OCI-M1 (cell line): ENCODE data around the gene CR1.
A peak's percentile ranks its signal among the peaks of the same experiment; 100 is the strongest.

ENCODE experiments used
- DNase-seq: peaks from one replicate; lab custom pipeline; 2025; lab: John Stamatoyannopoulos, UW

CR1 gene

GRCh38 chr1:207495801-207496792 is at the start of gene CR1:
Gene CR1, plus strand, starts transcription at chr1:207496157. Its CDS starts 111 bp downstream, at chr1:207496268.
- peak; percentile 87 for DNase-seq

- DNase-seq = no peak
Measured at GRCh38 chr1:207453710-207454045, 42.3 kb upstream of the CR1 start.

GRCh38 chr1:207454046-207454964 is 41.7 kb upstream of the CR1 start, which contains the start of gene CR2:
Gene CR2, plus strand, starts transcription at chr1:207454328. Its CDS starts 91 bp downstream, at chr1:207454419.
- peak; percentile 85 for DNase-seq

GRCh38 chr1:207455183-207455754 is 40.7 kb upstream of the CR1 start:
- DNase-seq = peak; percentile 49

GRCh38 chr1:207458414-207458813 is 37.5 kb upstream of the CR1 start:
- peak; percentile 34 for DNase-seq

- DNase-seq = no peak
Measured at GRCh38 chr1:207459008-207459407, 36.9 kb upstream of the CR1 start.

- no peak for DNase-seq
Measured at GRCh38 chr1:207461649-207462048, 34.3 kb upstream of the CR1 start.

- DNase-seq = no peak
Measured at GRCh38 chr1:207462535-207462934, 33.4 kb upstream of the CR1 start.

- peak; percentile 68 for DNase-seq
Measured at GRCh38 chr1:207463021-207463420, 32.9 kb upstream of the CR1 start.

GRCh38 chr1:207463571-207463970 is 32.4 kb upstream of the CR1 start:
- peak; percentile 56 for DNase-seq

- no peak for DNase-seq
Measured at GRCh38 chr1:207470927-207471326, 25.0 kb upstream of the CR1 start.

- DNase-seq = no peak
Measured at GRCh38 chr1:207474210-207474609, 21.7 kb upstream of the CR1 start.

GRCh38 chr1:207486198-207486597 is 9.8 kb upstream of the CR1 start:
- no peak for DNase-seq

- no peak for DNase-seq
Measured at GRCh38 chr1:207487636-207488035, 8.3 kb upstream of the CR1 start.

GRCh38 chr1:207493212-207493611 is 2.7 kb upstream of the CR1 start:
- no peak for DNase-seq

GRCh38 chr1:207494171-207494570 is 1.8 kb upstream of the CR1 start:
- no peak for DNase-seq

- DNase-seq = peak; percentile 80
Measured at GRCh38 chr1:207495281-207495680, 676 bp upstream of the CR1 start.

- no peak for DNase-seq
Measured at GRCh38 chr1:207497941-207498340, 2.0 kb downstream of the CR1 start.

GRCh38 chr1:207499573-207499972 is 3.6 kb downstream of the CR1 start:
- DNase-seq = peak; percentile 95

GRCh38 chr1:207500306-207500705 is 4.3 kb downstream of the CR1 start:
- DNase-seq = peak; percentile 81

- no peak for DNase-seq
Measured at GRCh38 chr1:207501071-207501470, 5.1 kb downstream of the CR1 start.

GRCh38 chr1:207502726-207503125 is 6.8 kb downstream of the CR1 start:
- no peak for DNase-seq
